NCI-H2081 treated with DMSO at 0.1 percent for 48 hours (cell line): ENCODE measurements around the gene CLK1.

ENCODE experiments used
- DNase-seq: peaks from one replicate; lab custom pipeline; 2025; lab: John Stamatoyannopoulos, UW

Gene CLK1

DNA sequence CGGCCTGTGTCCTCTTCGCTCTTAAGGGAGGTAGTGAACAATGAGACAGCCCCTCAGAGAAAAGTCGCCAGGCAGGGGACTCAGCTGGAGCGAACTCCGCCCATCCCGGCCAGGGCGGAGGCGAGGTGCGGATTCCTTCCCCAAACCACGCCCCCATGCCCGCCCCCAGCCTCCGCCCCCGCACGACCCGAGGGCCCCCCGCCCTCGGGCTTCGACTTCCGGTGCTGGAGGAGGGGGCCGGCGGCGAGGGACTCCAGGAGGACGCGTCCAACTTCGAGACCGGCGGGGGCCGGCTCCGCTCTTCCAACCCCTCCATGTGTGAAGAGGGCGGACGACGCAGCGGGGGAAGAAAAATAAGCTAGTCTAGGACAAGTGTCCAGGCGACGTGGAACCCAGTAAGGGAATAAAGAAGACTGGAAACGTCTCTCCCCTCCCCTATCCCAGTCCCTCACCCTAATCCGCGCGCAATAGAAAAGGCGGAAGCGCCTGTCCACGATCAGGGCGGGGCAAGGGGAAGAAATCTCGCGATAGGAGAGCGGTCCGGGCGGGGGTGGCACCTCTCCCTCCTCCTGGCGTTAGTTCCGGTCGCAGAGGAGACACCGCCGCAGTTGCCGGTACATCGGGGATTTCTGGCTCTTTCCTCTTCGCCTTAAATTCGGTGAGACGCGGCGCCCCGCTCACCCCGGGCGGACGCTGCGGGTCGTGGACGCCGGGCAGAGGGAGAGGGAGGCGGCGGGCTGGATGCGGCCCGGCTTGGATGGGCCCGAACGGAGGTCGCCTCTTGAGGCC, 52.9 kb downstream of the CLK1 start, which contains the start of gene BZW1:
TSS of gene BZW1 (plus strand) at position 578 of the 789 bp plus-strand sequence. CDS start 1,308 bp downstream, outside the sequence.
- peak; percentile 84 for DNase-seq

DNA sequence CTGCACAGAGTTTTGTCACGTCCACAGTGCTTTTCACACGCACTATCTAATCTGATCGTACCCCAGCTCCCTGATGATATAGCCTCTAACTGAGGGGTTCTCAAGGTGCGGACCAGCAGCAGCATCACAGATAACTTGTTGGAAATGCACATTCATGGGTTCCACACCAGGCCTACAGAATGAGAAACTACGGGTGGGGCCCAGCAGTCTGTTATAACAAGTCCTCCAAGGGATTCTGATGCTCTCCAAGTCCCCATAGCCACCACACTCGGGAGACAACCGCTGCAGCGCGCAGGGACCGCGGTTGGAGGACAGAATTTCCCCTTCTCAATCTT, 53.5 kb downstream of the CLK1 start:
- no peak for DNase-seq

DNA sequence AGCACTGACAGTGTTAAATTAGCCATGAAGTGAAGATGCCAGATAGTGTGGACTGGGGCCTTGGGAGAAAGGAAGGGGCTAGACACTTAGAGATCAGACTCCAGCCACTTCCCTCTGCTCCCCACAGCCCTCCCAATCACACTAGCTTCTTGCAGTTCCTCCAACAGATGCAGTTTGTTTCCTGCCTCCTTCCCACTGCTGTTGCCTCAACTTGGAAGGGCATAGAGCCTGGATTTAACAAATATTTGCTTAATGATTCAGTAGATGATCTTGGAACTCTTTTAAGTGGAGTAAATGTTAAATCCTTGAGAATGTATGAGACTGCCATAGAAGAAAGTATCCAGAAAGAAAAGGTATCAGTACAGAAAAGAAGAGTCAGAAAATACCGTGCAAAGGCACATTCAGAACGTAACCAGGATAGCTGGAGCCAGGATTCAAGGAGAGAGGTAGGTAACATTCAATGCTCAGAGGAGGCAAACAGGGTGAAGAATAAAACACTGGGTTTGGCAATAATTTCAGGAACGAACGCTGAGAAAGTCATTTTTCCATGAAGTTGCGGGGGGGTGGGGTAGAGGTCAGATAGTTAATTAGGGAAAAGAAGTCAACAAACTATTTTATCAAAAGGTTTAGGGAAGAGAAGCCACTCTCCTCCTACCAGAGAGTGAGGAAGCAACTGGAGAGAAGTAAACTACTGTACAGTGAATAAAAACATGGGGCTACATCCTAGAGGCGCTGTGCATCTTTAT, 54.0 kb downstream of the CLK1 start:
- DNase-seq = no peak

DNA sequence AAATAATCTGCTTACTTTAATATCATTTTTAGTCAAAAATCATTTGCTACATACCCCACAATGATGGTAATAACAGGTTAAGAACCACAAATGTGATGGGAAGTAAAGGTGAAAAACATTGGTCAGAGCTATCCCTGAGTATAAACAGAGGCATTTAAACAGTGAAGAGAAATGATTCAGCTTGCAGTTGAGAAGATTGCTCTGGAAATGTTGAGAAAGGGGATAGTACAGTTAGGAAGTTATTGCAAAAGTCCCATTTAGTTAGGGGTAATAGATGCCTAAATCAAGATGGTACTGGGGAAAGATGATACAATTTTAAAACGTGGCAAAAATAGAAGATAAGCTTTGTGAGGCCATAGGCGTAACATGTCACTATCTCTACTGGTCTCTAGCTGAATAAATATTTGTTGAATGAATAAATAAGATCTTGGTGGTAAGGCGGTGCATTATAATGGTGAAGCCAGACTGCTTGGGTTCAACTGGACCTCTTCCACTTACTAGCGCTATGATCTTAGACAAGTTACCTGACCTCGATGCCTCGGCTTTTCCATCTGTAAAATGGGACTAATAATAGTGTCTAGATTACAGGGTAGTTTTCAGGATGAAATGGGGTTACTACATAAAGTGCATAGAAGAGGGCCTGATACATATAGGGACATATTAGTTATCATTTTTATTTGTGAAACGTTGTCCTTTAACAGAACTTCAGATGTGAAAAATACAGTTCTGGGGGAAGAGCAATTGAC, 54.8 kb downstream of the CLK1 start:
- DNase-seq = no peak
